ENCODE results near the gene PIGO. TPM values are rescaled to one million over a fixed set of nuclear protein-coding genes. Genes with fewer than 3 reads are reported as not detected.

The PIGO gene
- total RNA-seq, 2 donors from 2014 or later, result 29.9 to 30.7 TPM

GRCh38 chr9:35072461-35073278, 23.7 kb downstream of the PIGO start, which contains the start of gene VCP:
Gene VCP, minus strand, starts transcription at chr9:35072625. Its CDS starts 272 bp downstream, at chr9:35072353.
- intact Hi-C loops (cut with DNase I), result loop anchor here (2.0 kb wide), 1 partner anchor 82 kb away; no protein-coding TSS in a partner anchor
- Histone ChIP-seq H3K4me1 (replicated peaks) (peaks cover 14% of the 10 kb centered on the region), H3K27me3 (replicated peaks; ENCODE audit: insufficient read depth) (no peaks in the 10 kb centered on the region), H3K9me3 (no peaks in the 10 kb centered on the region), H3K27ac (peak within 1 kb of the TSS; percentile 97 to 99), H3K4me3 (peak within 1 kb of the TSS; percentile 96 to 97), H3K36me3 (peaks cover 0 to 5% of the 10 kb centered on the region in 2 donors)
- DNase-seq (ENCODE audit: low spot score), result peak; percentile 99
- TF ChIP-seq POLR2A (IDR thresholded peaks at IDR 0.05), result peak; percentile 94
- no peak for TF ChIP-seq CTCF (IDR thresholded peaks at IDR 0.05)
- TF ChIP-seq POLR2AphosphoS5 (IDR thresholded peaks at IDR 0.05), result peak; percentile 93
- 5% methylated on average over 49 of the region's 54 CpGs for WGBS

DNA sequence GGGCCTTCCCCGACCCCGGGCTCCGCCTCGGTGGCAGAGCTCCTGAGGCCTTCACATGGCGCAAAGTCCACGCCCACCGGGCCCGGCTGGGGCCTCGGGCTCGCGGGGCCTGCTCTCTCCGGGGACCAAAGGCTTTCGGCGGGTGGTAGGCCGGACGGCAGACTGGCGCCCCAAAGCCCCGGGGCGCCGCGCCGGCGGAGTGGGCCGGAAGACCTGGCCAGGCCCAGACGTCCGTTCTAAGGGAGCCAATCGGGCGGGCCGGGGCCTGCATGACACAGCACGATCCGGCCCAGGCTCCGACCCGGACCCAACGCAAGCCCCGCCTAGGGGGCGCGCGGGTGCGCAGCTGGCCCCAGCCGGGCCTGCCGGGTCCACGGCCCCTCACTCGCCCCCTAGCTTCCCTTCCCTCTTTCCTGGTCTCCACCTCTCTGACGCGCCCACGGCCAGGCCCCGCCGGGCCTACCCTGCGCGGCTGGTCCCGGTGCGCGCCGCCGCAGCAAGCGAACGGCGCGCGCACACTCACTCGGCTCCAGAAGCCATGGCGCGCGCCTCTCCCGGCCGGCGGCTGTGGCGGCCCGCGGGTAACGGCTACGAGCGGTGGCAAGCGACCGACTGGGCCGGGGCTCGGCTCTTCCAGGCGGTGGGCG, 24.5 kb downstream of the PIGO start:
- Histone ChIP-seq H3K4me3 (peak overlapping the region; percentile 96 to 97), H3K4me1 (replicated peaks) (peaks cover 14% of the 10 kb centered on the region), H3K27me3 (replicated peaks; ENCODE audit: insufficient read depth) (no peaks in the 10 kb centered on the region), H3K9me3 (no peaks in the 10 kb centered on the region), H3K36me3 (peaks cover 6 to 12% of the 10 kb centered on the region in 2 donors), H3K27ac (peak overlapping the region; percentile 97 to 99)
- peak; percentile 78 for DNase-seq (ENCODE audit: low spot score)
- intact Hi-C loops (cut with DNase I), result loop anchor here (2.0 kb wide), 1 partner anchor 81 kb away; no protein-coding TSS in a partner anchor
- WGBS, result under 1% methylated on average over 75 of the region's 79 CpGs
- TF ChIP-seq CTCF (IDR thresholded peaks at IDR 0.05) (peak in 3 of 4 experiments; percentile 21 to 49 (median 48)), POLR2AphosphoS5 (IDR thresholded peaks at IDR 0.05) (no peak), POLR2A (IDR thresholded peaks at IDR 0.05) (peak; percentile 62)

- under 1% methylated on average over 20 of the region's 20 CpGs for WGBS
- intact Hi-C loops (cut with DNase I), result no loop called here
- DNase-seq (ENCODE audit: low spot score), result no peak
- Histone ChIP-seq H3K4me3 (peak overlapping the region; percentile 96 to 97), H3K4me1 (replicated peaks) (peaks cover 14% of the 10 kb centered on the region), H3K27me3 (replicated peaks; ENCODE audit: insufficient read depth) (no peaks in the 10 kb centered on the region), H3K27ac (peak overlapping the region; percentile 97 to 99), H3K9me3 (no peaks in the 10 kb centered on the region), H3K36me3 (peaks cover 6 to 20% of the 10 kb centered on the region in 2 donors)
- TF ChIP-seq CTCF (IDR thresholded peaks at IDR 0.05) (no peak), POLR2AphosphoS5 (IDR thresholded peaks at IDR 0.05) (no peak), POLR2A (IDR thresholded peaks at IDR 0.05) (no peak)
Measured at GRCh38 chr9:35070823-35071813, 25.3 kb downstream of the PIGO start.

DNA sequence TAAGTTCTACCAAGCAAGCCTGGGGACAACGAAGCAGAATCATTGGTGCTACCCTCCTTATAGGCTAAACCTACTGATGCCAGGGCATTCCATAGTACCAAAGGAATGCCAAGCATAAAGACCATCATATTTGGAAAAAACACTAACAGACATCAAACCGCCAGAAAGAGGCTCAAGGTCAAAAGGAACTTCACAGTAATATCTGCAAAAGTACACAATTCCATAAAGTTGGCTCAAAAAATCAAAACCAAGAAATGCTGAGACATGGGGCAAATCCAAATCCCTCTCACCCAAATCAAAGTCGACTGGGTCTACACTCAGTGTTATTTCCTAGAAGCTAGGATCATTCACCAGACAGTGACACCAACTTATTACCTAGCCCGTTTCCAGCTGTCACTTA, 27.4 kb downstream of the PIGO start:
- WGBS, result 74% methylated on average over 4 of the region's 4 CpGs
- H3K4me3 ChIP-seq, result no peak overlapping the region
- no peak for TF ChIP-seq POLR2A (IDR thresholded peaks at IDR 0.05)
- no peak for TF ChIP-seq CTCF (IDR thresholded peaks at IDR 0.05)
- TF ChIP-seq POLR2AphosphoS5 (IDR thresholded peaks at IDR 0.05), result no peak
- intact Hi-C loops (cut with DNase I), result no loop called here
- H3K27ac ChIP-seq, result no peak overlapping the region
- H3K27me3 ChIP-seq (replicated peaks; ENCODE audit: insufficient read depth), result no peaks in the 10 kb centered on the region
- H3K4me1 ChIP-seq (replicated peaks), result peaks cover 14% of the 10 kb centered on the region
- H3K9me3 ChIP-seq, result no peaks in the 10 kb centered on the region
- peaks cover 14 to 39% of the 10 kb centered on the region in 2 donors for H3K36me3 ChIP-seq
- no peak for DNase-seq (ENCODE audit: low spot score)
